H7 (cell line): ENCODE measurements around the gene GRIK2. TPM values are rescaled to one million over a fixed set of nuclear protein-coding genes. Genes with fewer than 3 reads are reported as not detected.

Experiments
- DNase-seq: peaks from one replicate; pipeline ENCODE4 v3.0.0; 2012
- H3K27me3 ChIP-seq: 2 replicates; pipeline ENCODE4 v1.6.0; 2011; ENCODE audit warnings: mild to moderate bottlenecking, low read length; ENCODE audit not compliant: control insufficient read depth, insufficient read depth
- H3K36me3 ChIP-seq: replicated peaks from 2 replicates; pipeline ENCODE4 v1.5.1; 2011; ENCODE audit warnings: low read length; ENCODE audit not compliant: control insufficient read depth, insufficient read depth
- H3K4me3 ChIP-seq: 2 replicates; pipeline ENCODE4 v1.5.1; 2011; ENCODE audit warnings: low read depth, mild to moderate bottlenecking, control low read depth, low read length, moderate library complexity; ENCODE audit not compliant: insufficient read depth
- total RNA-seq: library from RNA; depleted of rRNA; stranded (reverse); fragments of >200 nt; shearing (Covaris generic); gene quantifications from 2 replicates; pipeline ENCODE4 v1.2.3, GENCODE V29; 2014

GRIK2 gene
- total RNA-seq, 1 experiment from 2014 or later = 0.76 TPM

- no peaks in the 10 kb centered on the region for H3K27me3 ChIP-seq
- H3K36me3 ChIP-seq = no peaks in the 10 kb centered on the region
- H3K4me3 ChIP-seq = no peak overlapping the region
- no peak for DNase-seq
Observed at GRCh38 chr6:101738481-101738880, 345.0 kb downstream of the GRIK2 start.

GRCh38 chr6:101740631-101741030, 347.1 kb downstream of the GRIK2 start:
- no peak overlapping the region for H3K4me3 ChIP-seq
- no peak for DNase-seq
- no peaks in the 10 kb centered on the region for H3K27me3 ChIP-seq
- H3K36me3 ChIP-seq = no peaks in the 10 kb centered on the region

DNA sequence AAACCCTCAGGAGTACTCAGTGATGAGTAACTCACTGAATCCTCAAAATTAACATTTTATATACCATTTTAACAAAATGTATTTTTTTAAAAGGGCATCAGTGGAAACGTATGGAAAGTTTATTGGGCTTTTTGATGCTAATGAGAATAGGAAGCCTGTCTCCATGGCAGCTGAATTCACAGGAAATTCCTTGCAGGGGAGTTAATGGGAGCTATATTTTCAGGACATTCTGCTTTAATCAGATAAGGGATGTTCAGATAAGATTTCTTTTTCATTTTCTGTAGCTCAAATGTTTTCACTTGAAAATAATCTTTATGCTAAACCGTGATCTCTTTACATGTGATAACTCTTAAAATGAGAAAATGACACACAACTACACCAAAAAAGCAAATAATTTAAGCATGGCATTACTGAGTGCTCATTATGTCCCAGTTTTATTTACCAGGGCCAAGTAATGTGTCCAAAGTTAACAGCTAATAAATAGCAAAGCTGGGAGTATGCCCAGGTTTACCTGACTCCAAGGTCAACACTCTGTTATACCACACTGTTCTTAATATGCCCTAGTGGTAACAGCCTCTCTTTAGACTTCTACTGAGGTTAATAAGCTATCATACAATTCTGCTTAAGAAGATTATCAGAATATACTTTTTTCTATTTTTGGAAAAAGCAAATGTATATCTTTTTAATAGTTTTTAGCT, 348.1 kb downstream of the GRIK2 start:
- H3K4me3 ChIP-seq = no peak overlapping the region
- H3K36me3 ChIP-seq = no peaks in the 10 kb centered on the region
- DNase-seq = no peak
- no peaks in the 10 kb centered on the region for H3K27me3 ChIP-seq

- Histone ChIP-seq H3K36me3 (no peaks in the 10 kb centered on the region), H3K27me3 (no peaks in the 10 kb centered on the region), H3K4me3 (no peak overlapping the region)
- no peak for DNase-seq
Observed at GRCh38 chr6:101747160-101747559, 353.7 kb downstream of the GRIK2 start.

DNA sequence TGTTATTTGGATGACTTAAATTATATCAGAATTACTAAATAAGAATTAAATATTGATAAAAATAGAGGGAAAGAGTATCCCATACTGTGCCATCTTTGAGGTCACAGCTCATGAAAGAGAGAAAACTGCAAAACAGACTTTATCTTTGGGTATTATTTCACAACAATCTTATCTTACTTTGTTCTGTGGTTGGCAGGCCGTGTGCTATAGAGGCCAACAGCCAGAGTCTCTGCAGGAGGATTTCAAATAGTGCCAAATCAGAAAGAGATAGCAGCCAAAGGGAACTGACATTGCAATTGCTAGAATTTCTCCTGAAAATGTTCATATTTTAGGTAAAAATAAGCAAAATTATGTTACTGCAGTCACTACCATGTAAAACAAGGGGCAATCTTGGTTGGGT, 354.2 kb downstream of the GRIK2 start:
- Histone ChIP-seq H3K4me3 (no peak overlapping the region), H3K27me3 (no peaks in the 10 kb centered on the region)
- no peak for DNase-seq

DNA sequence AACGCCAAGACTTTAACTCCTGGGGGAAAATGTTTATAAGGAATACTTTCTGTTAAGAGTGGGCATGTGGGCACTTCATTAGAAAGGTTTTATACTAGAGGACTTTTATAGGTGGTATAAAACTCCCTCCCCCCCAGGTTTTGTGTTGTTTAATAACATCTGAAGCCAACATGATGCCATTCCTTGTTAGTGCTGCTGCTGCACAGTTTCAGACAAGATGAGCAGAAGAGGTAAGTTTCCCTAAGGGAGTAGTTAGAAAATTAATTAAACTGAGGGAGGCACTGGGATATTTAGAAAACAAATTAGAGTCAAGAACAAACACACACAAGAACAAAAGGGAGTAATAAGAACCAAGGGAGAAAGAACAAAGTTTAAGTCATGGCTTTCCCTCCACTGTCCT, 362.4 kb downstream of the GRIK2 start:
- H3K27me3 ChIP-seq = no peaks in the 10 kb centered on the region
- DNase-seq = no peak
- no peaks in the 10 kb centered on the region for H3K36me3 ChIP-seq
- H3K4me3 ChIP-seq = no peak overlapping the region

More for the DNA sequence above, 354.2 kb downstream of the GRIK2 start:
- H3K36me3 ChIP-seq = no peaks in the 10 kb centered on the region

- no peak overlapping the region for H3K4me3 ChIP-seq
- H3K36me3 ChIP-seq = no peaks in the 10 kb centered on the region
- DNase-seq = no peak
- no peaks in the 10 kb centered on the region for H3K27me3 ChIP-seq
Observed at GRCh38 chr6:101758368-101758767, 364.9 kb downstream of the GRIK2 start.

DNA sequence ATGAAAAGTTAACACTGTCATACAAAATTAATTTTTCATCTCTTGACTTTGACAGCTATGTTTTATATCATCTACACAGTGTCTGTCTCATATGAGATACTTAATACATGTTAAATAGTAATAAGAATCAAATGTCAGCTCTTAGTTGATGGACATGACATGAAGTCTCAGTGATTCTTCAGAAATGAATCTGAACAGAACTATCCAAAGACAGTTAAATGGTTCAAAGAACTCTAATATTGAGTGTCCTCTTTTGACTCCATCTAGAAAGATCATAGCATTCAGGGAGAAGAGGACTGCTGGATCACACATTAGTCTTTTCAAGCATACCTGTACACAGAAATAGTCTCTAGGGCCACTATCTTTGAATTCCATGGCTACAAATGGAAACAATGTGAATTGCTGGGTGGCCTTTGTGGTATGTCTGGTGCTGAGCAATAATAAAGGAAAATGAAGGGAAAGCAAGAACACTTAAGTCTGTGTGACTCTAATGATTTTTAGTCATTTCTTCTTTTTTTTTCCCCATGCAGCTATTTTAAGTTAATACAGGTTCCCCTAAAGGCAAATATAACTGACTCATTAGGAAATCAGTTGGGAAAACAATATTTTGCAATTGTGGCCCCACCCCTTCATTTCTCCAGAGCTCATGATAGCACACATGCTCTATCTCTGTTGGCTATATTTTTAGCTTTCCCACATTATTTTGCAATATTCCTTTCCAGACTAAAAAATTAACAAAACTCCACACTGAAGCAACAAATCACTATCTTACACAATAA, 367.5 kb downstream of the GRIK2 start:
- no peaks in the 10 kb centered on the region for H3K27me3 ChIP-seq
- H3K4me3 ChIP-seq = no peak overlapping the region
- no peaks in the 10 kb centered on the region for H3K36me3 ChIP-seq
- no peak for DNase-seq

GRCh38 chr6:101762851-101763250, 369.3 kb downstream of the GRIK2 start:
- DNase-seq = no peak
- Histone ChIP-seq H3K4me3 (no peak overlapping the region), H3K27me3 (no peaks in the 10 kb centered on the region)

DNA sequence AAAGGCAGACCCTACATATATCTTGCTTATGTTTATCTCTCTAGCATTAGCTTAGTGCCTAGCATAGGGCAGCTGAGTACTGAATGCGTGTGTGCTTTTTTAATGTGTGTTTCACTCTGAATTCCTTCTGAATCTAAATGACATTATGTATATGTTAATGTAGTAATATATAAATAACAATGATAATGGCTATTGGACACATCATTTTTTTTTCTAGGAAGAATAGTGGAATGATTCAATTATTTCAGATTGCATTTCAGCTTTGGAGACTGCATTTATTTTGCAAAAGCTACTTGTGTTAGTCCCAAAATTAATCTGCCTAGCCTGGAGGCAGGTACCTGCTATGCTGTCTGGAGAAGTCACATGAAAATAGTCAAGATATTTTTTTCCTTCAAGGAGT, 371.8 kb downstream of the GRIK2 start:
- no peak for DNase-seq
- Histone ChIP-seq H3K27me3 (no peaks in the 10 kb centered on the region), H3K36me3 (no peaks in the 10 kb centered on the region), H3K4me3 (no peak overlapping the region)

More at GRCh38 chr6:101762851-101763250, 369.3 kb downstream of the GRIK2 start:
- no peaks in the 10 kb centered on the region for H3K36me3 ChIP-seq

- H3K4me3 ChIP-seq = no peak overlapping the region
- no peaks in the 10 kb centered on the region for H3K36me3 ChIP-seq
- no peak for DNase-seq
- H3K27me3 ChIP-seq = no peaks in the 10 kb centered on the region
Observed at GRCh38 chr6:101770116-101770515, 376.6 kb downstream of the GRIK2 start.

DNA sequence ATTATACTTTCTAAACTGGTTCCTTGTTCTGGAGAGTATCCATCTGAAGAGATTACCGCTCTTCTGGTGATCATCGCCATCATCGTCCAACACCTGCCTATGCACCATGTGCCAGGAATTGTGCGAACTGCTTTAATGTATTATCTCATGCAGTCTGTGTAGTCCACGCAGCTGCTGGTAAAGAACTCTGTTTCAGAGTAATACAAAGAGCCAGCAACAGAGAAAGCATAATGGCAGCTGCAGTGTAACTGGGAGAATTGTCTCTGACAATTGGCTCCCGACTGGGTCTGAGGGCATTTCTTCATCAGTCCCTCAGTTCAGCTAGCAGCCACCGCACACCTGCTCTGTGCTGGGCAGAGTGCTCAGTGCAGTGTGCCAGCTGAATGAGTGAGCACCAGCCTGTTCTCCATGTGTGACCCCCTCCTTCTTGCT, 383.4 kb downstream of the GRIK2 start:
- no peak for DNase-seq
- H3K36me3 ChIP-seq = no peaks in the 10 kb centered on the region

GRCh38 chr6:101777646-101778045, 384.1 kb downstream of the GRIK2 start:
- no peak for DNase-seq

More for the DNA sequence above, 383.4 kb downstream of the GRIK2 start:
- no peaks in the 10 kb centered on the region for H3K27me3 ChIP-seq
- no peak overlapping the region for H3K4me3 ChIP-seq

GRCh38 chr6:101779051-101779844, 385.7 kb downstream of the GRIK2 start:
- H3K36me3 ChIP-seq = no peaks in the 10 kb centered on the region
- no peaks in the 10 kb centered on the region for H3K27me3 ChIP-seq
- no peak overlapping the region for H3K4me3 ChIP-seq
- no peak for DNase-seq

More at GRCh38 chr6:101777646-101778045, 384.1 kb downstream of the GRIK2 start:
- Histone ChIP-seq H3K4me3 (no peak overlapping the region), H3K36me3 (no peaks in the 10 kb centered on the region), H3K27me3 (no peaks in the 10 kb centered on the region)
